ENCODE results near the gene METAP1. TPM values are rescaled to one million over a fixed set of nuclear protein-coding genes. Genes with fewer than 3 reads are reported as not detected.

The METAP1 gene
- total and polyA plus RNA-seq, 2 experiments from 2014 or later = 64.1 to 122 TPM

DNA sequence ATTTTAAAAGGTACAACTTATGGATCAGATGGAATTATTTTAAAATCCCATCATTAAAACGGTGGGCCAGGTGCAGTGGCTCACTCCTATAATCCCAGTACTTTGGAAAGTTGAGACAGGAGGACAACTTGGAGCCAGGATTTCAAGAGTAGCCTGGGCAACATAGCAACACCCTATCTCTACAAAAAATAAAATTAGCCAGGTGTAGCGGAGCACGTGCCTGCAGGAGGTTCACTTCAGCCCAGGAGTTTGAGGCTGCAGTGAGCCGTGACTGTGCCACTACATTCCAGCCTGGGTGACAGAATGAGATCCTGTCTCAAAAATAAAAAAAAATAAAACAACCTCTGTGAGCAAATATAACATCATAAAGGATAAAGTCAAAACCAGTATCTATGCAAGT, 81.7 kb downstream of the METAP1 start:
- no peak for TF ChIP-seq POLR2AphosphoS5 (IDR thresholded peaks at IDR 0.05; ENCODE audit: low read depth)
- TF ChIP-seq, protein P1, sequence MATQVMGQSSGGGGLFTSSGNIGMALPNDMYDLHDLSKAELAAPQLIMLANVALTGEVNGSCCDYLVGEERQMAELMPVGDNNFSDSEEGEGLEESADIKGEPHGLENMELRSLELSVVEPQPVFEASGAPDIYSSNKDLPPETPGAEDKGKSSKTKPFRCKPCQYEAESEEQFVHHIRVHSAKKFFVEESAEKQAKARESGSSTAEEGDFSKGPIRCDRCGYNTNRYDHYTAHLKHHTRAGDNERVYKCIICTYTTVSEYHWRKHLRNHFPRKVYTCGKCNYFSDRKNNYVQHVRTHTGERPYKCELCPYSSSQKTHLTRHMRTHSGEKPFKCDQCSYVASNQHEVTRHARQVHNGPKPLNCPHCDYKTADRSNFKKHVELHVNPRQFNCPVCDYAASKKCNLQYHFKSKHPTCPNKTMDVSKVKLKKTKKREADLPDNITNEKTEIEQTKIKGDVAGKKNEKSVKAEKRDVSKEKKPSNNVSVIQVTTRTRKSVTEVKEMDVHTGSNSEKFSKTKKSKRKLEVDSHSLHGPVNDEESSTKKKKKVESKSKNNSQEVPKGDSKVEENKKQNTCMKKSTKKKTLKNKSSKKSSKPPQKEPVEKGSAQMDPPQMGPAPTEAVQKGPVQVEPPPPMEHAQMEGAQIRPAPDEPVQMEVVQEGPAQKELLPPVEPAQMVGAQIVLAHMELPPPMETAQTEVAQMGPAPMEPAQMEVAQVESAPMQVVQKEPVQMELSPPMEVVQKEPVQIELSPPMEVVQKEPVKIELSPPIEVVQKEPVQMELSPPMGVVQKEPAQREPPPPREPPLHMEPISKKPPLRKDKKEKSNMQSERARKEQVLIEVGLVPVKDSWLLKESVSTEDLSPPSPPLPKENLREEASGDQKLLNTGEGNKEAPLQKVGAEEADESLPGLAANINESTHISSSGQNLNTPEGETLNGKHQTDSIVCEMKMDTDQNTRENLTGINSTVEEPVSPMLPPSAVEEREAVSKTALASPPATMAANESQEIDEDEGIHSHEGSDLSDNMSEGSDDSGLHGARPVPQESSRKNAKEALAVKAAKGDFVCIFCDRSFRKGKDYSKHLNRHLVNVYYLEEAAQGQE (IDR thresholded peaks at IDR 0.05; ENCODE audit: unreplicated experiment) = no peak
- TF ChIP-seq ZNF331 (CRISPR knock-in tag; IDR thresholded peaks at IDR 0.05; ENCODE audit: low read depth) = no peak
- TF ChIP-seq CREB1 (CRISPR knock-in tag; IDR thresholded peaks at IDR 0.05; ENCODE audit: low read depth) = no peak
- TF ChIP-seq JUNB (IDR thresholded peaks at IDR 0.05; ENCODE audit: unreplicated experiment) = no peak
- TF ChIP-seq, protein P2, sequence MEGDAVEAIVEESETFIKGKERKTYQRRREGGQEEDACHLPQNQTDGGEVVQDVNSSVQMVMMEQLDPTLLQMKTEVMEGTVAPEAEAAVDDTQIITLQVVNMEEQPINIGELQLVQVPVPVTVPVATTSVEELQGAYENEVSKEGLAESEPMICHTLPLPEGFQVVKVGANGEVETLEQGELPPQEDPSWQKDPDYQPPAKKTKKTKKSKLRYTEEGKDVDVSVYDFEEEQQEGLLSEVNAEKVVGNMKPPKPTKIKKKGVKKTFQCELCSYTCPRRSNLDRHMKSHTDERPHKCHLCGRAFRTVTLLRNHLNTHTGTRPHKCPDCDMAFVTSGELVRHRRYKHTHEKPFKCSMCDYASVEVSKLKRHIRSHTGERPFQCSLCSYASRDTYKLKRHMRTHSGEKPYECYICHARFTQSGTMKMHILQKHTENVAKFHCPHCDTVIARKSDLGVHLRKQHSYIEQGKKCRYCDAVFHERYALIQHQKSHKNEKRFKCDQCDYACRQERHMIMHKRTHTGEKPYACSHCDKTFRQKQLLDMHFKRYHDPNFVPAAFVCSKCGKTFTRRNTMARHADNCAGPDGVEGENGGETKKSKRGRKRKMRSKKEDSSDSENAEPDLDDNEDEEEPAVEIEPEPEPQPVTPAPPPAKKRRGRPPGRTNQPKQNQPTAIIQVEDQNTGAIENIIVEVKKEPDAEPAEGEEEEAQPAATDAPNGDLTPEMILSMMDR (conservative IDR thresholded peaks at IDR 0.05; ENCODE audit: low read depth in 2 of 2) = no peak
- Histone ChIP-seq H3K36me3 (ENCODE audit: insufficient read depth) (peaks cover 78% of the 10 kb centered on the region), H4K20me1 (replicated peaks; ENCODE audit: insufficient read depth) (peaks cover 14% of the 10 kb centered on the region), H3K4me2 (no peak overlapping the region), H3K27ac (ENCODE audit: low read depth) (no peak overlapping the region), H2AFZ (no peak overlapping the region), H3K9me2 (ENCODE audit: insufficient read depth) (no peaks in the 10 kb centered on the region), H3K27me3 (ENCODE audit: insufficient read depth) (no peaks in the 10 kb centered on the region), H3K79me2 (replicated peaks; ENCODE audit: insufficient read depth) (peaks cover 39% of the 10 kb centered on the region), H3K4me1 (ENCODE audit: insufficient read depth) (no peaks in the 10 kb centered on the region), H3F3A (replicated peaks; ENCODE audit: low read depth) (no peaks in the 10 kb centered on the region), H3K4me3 (no peak overlapping the region)
- no peak overlapping the region for H3K4me3 Mint-ChIP-seq
- ATAC-seq (no peak), DNase-seq (ENCODE audit: low spot score) (no peak)
- no peaks in the 10 kb centered on the region for H3K27me3 Mint-ChIP-seq (ENCODE audit: insufficient read depth, low read depth, poor library complexity)
- H3K36me3 Mint-ChIP-seq (ENCODE audit: low read depth) = peaks cover 93% of the 10 kb centered on the region
- no peak overlapping the region for H3K27ac Mint-ChIP-seq
- H3K4me1 Mint-ChIP-seq = no peaks in the 10 kb centered on the region
- H3K9me3 Mint-ChIP-seq = no peaks in the 10 kb centered on the region

DNA sequence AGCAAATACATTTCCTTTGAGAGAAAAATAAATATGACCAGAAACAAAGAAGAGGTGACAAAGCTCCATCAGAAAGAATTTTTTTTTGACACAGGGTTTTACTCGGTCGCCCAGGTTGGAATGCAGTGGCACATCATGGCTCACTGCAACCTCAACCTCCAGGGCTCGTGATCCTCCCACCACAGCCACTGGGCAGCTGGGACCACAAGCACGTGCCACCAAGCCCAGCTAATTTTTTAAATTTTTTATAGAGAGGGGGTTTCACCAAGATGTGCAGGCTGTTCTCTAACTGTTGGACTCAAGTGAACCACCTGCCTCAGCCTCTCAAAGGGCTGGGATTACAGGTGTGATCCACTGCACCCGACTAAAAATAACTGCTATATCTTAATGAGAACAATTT, 82.8 kb downstream of the METAP1 start:
- no peaks in the 10 kb centered on the region for H3K27me3 ChIP-seq (ENCODE audit: insufficient read depth)
- H3K79me2 ChIP-seq (replicated peaks; ENCODE audit: insufficient read depth) = peaks cover 50% of the 10 kb centered on the region
- Mint-ChIP-seq H3K4me1 (no peaks in the 10 kb centered on the region), H3K9me3 (no peaks in the 10 kb centered on the region), H3K4me3 (no peak overlapping the region), H3K36me3 (ENCODE audit: low read depth) (peaks cover 94% of the 10 kb centered on the region), H3K27me3 (ENCODE audit: insufficient read depth, low read depth, poor library complexity) (no peaks in the 10 kb centered on the region), H3K27ac (no peak overlapping the region)
- H2AFZ ChIP-seq = no peak overlapping the region
- no peaks in the 10 kb centered on the region for H3F3A ChIP-seq (replicated peaks; ENCODE audit: low read depth)
- H3K9me2 ChIP-seq (ENCODE audit: insufficient read depth) = no peaks in the 10 kb centered on the region
- peaks cover 70% of the 10 kb centered on the region for H3K36me3 ChIP-seq (ENCODE audit: insufficient read depth)
- H4K20me1 ChIP-seq (replicated peaks; ENCODE audit: insufficient read depth) = peaks cover 11% of the 10 kb centered on the region
- no peak for TF ChIP-seq ZNF331 (CRISPR knock-in tag; IDR thresholded peaks at IDR 0.05; ENCODE audit: low read depth)
- no peak for TF ChIP-seq EZH2phosphoT487 (IDR thresholded peaks at IDR 0.05; ENCODE audit: unreplicated experiment)
- TF ChIP-seq, protein P3, sequence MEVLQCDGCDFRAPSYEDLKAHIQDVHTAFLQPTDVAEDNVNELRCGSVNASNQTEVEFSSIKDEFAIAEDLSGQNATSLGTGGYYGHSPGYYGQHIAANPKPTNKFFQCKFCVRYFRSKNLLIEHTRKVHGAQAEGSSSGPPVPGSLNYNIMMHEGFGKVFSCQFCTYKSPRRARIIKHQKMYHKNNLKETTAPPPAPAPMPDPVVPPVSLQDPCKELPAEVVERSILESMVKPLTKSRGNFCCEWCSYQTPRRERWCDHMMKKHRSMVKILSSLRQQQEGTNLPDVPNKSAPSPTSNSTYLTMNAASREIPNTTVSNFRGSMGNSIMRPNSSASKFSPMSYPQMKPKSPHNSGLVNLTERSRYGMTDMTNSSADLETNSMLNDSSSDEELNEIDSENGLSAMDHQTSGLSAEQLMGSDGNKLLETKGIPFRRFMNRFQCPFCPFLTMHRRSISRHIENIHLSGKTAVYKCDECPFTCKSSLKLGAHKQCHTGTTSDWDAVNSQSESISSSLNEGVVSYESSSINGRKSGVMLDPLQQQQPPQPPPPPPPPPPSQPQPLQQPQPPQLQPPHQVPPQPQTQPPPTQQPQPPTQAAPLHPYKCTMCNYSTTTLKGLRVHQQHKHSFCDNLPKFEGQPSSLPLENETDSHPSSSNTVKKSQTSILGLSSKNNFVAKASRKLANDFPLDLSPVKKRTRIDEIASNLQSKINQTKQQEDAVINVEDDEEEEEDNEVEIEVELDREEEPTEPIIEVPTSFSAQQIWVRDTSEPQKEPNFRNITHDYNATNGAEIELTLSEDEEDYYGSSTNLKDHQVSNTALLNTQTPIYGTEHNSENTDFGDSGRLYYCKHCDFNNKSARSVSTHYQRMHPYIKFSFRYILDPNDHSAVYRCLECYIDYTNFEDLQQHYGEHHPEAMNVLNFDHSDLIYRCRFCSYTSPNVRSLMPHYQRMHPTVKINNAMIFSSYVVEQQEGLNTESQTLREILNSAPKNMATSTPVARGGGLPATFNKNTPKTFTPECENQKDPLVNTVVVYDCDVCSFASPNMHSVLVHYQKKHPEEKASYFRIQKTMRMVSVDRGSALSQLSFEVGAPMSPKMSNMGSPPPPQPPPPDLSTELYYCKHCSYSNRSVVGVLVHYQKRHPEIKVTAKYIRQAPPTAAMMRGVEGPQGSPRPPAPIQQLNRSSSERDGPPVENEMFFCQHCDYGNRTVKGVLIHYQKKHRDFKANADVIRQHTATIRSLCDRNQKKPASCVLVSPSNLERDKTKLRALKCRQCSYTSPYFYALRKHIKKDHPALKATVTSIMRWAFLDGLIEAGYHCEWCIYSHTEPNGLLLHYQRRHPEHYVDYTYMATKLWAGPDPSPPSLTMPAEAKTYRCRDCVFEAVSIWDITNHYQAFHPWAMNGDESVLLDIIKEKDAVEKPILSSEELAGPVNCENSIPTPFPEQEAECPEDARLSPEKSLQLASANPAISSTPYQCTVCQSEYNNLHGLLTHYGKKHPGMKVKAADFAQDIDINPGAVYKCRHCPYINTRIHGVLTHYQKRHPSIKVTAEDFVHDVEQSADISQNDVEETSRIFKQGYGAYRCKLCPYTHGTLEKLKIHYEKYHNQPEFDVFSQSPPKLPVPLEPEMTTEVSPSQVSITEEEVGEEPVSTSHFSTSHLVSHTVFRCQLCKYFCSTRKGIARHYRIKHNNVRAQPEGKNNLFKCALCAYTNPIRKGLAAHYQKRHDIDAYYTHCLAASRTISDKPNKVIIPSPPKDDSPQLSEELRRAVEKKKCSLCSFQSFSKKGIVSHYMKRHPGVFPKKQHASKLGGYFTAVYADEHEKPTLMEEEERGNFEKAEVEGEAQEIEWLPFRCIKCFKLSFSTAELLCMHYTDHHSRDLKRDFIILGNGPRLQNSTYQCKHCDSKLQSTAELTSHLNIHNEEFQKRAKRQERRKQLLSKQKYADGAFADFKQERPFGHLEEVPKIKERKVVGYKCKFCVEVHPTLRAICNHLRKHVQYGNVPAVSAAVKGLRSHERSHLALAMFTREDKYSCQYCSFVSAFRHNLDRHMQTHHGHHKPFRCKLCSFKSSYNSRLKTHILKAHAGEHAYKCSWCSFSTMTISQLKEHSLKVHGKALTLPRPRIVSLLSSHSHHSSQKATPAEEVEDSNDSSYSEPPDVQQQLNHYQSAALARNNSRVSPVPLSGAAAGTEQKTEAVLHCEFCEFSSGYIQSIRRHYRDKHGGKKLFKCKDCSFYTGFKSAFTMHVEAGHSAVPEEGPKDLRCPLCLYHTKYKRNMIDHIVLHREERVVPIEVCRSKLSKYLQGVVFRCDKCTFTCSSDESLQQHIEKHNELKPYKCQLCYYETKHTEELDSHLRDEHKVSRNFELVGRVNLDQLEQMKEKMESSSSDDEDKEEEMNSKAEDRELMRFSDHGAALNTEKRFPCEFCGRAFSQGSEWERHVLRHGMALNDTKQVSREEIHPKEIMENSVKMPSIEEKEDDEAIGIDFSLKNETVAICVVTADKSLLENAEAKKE (CRISPR knock-in tag; IDR thresholded peaks at IDR 0.05) = no peak
- no peak for TF ChIP-seq NANOG (IDR thresholded peaks at IDR 0.05; ENCODE audit: borderline replicate concordance)
- no peak for TF ChIP-seq JUNB (IDR thresholded peaks at IDR 0.05; ENCODE audit: unreplicated experiment)
- no peak for TF ChIP-seq EZH2 (IDR thresholded peaks at IDR 0.05; ENCODE audit: low read depth, unreplicated experiment)
- DNase-seq (ENCODE audit: low spot score) (no peak), ATAC-seq (no peak)
- no peak overlapping the region for H3K27ac ChIP-seq (ENCODE audit: low read depth)
- no peaks in the 10 kb centered on the region for H3K4me1 ChIP-seq (ENCODE audit: insufficient read depth)
- H3K4me3 ChIP-seq = no peak overlapping the region
- H3K4me2 ChIP-seq = no peak overlapping the region

All from GM23338 (cell line).